Kidney tubule cell (primary cell): ENCODE results near the gene ATCAY.
"Not testable (repeated sequence)": the region's sequence is repeated elsewhere in the genome, so short reads cannot be mapped to it uniquely, and the experiment has no call there.

ENCODE experiments used
- DNase-seq: peaks from one replicate; pipeline ENCODE4 v3.0.0-alpha.2; 2018; ENCODE audit warnings: low spot score

ATCAY gene

GRCh38 chr19:3855320-3855719 lies 25.2 kb upstream of the ATCAY start:
- peak; percentile 12 for DNase-seq

GRCh38 chr19:3857449-3858003 lies 23.0 kb upstream of the ATCAY start:
- peak; percentile 51 for DNase-seq

GRCh38 chr19:3860499-3860898 lies 20.0 kb upstream of the ATCAY start:
- DNase-seq: no peak

- DNase-seq: no peak
These were observed 17.5 kb upstream of the ATCAY start for GRCh38 chr19:3862826-3863500.

- DNase-seq: no peak
These were observed 16.8 kb upstream of the ATCAY start for GRCh38 chr19:3863648-3864047.

GRCh38 chr19:3866910-3867638 lies 13.4 kb upstream of the ATCAY start:
- DNase-seq: no peak

GRCh38 chr19:3867971-3868769 lies 12.3 kb upstream of the ATCAY start:
- DNase-seq: no peak

GRCh38 chr19:3868770-3869456 lies 11.6 kb upstream of the ATCAY start, which contains the start of gene ZFR2:
Gene ZFR2, minus strand, starts transcription at chr19:3869038. Its CDS starts 21 bp downstream, at chr19:3869017.
- DNase-seq: peak; percentile 7

- DNase-seq: no peak
These were observed 7.3 kb upstream of the ATCAY start for GRCh38 chr19:3873151-3873550.

GRCh38 chr19:3874695-3875094 lies 5.8 kb upstream of the ATCAY start:
- not testable (repeated sequence) for DNase-seq

- no peak for DNase-seq
These were observed 829 bp upstream of the ATCAY start for GRCh38 chr19:3879656-3880055.

GRCh38 chr19:3881272-3882040 lies 971 bp downstream of the ATCAY start:
- no peak for DNase-seq

- DNase-seq: no peak
These were observed 1.5 kb downstream of the ATCAY start for GRCh38 chr19:3882041-3882384.

- no peak for DNase-seq
These were observed 10.1 kb downstream of the ATCAY start for GRCh38 chr19:3890591-3890990.

GRCh38 chr19:3893509-3894179 lies 13.2 kb downstream of the ATCAY start:
- no peak for DNase-seq

GRCh38 chr19:3894959-3895358 lies 14.5 kb downstream of the ATCAY start:
- DNase-seq: not testable (repeated sequence)

GRCh38 chr19:3895788-3896187 lies 15.3 kb downstream of the ATCAY start:
- no peak for DNase-seq

- no peak for DNase-seq
These were observed 17.5 kb downstream of the ATCAY start for GRCh38 chr19:3897936-3898335.

GRCh38 chr19:3898426-3898825 lies 17.9 kb downstream of the ATCAY start:
- DNase-seq: no peak

GRCh38 chr19:3899531-3900294 lies 19.2 kb downstream of the ATCAY start:
- no peak for DNase-seq
